ENCODE results near the gene BET1L.
"Not testable (repeated sequence)": the region's sequence is repeated elsewhere in the genome, so short reads cannot be mapped to it uniquely, and the experiment has no call there.

BET1L gene

DNA sequence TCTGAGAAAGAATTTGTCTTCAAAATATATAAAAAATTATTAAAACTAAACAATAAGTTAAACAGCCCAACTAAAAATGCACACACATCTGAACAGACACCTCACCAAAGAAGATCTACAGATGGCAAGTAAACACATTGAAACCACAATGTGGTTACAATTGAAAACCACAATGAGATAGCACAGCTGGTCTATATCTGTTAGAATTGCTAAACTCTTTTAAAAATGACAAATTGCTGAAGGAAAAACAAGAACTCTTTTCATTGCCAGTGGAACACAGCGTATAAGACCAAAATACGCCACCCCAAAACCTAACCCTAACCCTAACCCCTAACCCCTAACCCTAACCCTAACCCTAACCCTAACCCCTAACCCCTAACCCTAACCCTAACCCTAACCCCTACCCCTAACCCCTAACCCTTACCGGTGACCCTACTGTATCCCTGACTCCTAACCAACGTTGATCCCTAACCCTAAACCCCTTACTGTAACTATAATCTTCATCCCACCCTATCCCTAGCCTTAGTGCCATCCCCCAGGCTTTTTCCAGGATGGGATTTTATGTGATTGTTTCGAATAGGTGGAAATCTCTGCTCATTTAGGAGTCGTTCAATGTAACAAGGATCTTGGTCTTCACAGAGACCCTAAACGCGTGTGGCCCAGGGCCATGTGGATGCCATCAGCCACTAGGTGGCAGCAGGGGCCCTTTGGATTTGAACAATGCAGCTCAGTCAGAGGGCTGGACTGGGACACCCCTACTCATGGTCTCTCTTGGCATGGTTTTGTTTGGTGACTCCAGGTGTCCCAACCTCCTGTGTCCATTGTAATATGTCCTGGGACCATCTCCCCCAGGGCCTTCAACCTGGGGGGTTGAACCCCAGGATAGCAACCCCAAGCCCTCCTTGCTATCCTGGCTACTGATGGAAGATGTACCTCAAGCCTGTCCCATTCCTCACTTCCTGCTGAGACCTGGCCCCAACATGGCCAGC, 15.4 kb downstream of the BET1L start:
- not testable (repeated sequence) for DNase-seq

DNA sequence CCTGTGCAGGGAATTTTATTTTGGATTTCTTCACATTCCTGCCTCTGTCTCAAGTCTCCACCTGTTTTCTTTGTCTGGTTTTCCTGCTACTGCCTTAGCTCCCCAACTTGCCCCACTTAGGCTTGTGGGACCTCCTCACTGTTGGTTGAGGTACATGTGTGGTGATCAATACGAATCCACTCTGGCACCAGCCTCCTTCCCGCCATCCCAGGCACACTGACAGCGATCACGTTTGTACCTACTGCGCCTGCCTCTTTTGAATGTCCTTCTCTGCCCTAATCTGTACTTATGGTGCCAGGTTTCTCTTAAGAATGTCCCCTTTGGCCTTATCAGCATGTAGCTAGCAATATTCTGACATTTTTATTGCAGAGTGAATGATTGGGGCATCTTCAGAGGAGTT, 16.7 kb downstream of the BET1L start:
- DNase-seq, result not testable (repeated sequence)

DNA sequence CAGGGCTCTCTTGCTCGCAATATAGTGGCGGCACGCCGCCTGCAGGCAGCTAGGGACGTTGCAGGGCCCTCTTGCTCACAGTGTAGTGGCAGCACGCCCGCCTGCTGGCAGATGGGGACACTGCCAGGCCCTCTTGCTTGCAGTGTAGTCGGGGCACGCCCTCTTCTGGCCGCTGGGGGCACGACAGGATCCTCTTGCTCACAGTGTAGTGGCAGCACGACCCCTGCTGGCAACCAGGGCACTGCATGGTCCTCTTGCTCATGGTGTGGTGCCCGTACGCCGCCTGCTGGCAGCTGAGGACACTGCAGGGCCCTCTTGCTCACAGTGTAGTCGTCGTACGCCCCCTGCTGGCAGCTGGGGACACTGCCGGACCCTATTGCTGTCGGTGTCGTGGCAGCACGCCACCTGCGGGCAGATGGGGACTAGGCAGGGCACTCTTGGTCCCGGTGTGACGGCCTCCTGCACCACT, 17.3 kb downstream of the BET1L start:
- DNase-seq, result not testable (repeated sequence)

DNA sequence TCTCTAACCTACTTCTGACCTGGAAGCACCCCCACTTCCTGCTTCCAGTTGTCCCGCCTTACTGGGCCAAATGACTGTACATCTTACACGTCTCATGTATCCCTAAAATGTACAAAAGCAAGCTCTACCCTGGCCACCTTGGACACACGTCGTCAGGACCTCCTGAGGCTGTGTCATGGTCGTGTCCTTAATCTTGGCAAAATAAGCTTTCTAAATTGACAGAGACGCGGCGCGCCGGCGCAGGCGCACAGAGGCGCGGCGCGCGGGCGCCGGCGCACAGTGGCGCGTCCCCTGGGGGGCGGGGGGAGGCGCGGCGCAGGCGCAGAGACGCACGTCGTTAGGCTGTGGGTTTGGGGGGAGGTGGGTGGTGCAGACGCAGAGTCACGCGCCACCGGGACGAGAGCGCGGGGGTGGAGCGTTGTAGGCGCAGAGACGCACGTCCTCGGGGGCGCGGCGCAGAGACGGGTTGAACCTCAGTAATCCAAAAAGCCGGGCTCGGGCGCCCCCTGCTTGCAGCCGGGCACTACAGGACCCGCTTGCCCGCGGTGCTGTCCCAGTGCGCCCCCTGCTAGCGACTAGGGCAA, 17.9 kb downstream of the BET1L start:
- DNase-seq, result not testable (repeated sequence)

DNA sequence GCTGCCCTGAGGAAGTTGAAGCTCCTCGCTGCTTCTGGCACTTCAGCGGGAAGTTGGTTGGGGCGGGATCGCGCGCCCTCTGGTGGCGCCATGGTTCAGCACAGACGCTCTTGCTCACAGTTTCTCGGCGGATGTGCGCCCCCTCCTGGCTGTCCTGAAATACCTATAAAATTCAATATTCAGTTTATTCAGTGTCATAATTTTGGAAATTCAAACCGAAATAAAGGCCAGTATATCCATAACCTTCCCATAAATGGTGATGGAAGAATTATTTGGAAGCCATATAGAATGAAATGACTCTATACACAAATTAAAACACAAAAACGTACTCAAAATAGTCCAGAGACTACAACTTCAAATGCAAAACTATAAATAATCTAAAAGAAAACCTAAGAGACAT, 27.0 kb downstream of the BET1L start:
- not testable (repeated sequence) for DNase-seq

Measured in NK-92 treated with Interleukin-12 subunit alpha and Interleukin-12 subunit beta, amount 100 ng/mL, for 24 hours (cell line).